Trophoblast cell (in vitro differentiated cells and primary cell): ENCODE results near the gene TSPO.

ENCODE experiments used
- DNase-seq, 2 donors: peaks; one replicate each; pipeline ENCODE4 v3.0.0-alpha.2; 2016
- H2AFZ ChIP-seq: 2 replicates; pipeline ENCODE4 v1.6.1; 2013; ENCODE audit warnings: low read length, moderate library complexity, mild to moderate bottlenecking; ENCODE audit not compliant: insufficient read depth, poor library complexity
- H2AK5ac ChIP-seq: 2 replicates; pipeline ENCODE4 v1.6.1; 2013; ENCODE audit warnings: mild to moderate bottlenecking, low read length
- H2BK120ac ChIP-seq: 2 replicates; pipeline ENCODE4 v1.6.1; 2013; ENCODE audit warnings: low read length, mild to moderate bottlenecking, moderate library complexity; ENCODE audit not compliant: insufficient read depth, poor library complexity
- H2BK12ac ChIP-seq: 2 replicates; pipeline ENCODE4 v1.6.1; 2013; ENCODE audit warnings: mild to moderate bottlenecking, low read length, moderate library complexity
- H2BK5ac ChIP-seq: 2 replicates; pipeline ENCODE4 v1.6.1; 2013; ENCODE audit warnings: low read length, low read depth, moderate library complexity, mild to moderate bottlenecking; ENCODE audit not compliant: poor library complexity
- H3K14ac ChIP-seq: 2 replicates; pipeline ENCODE4 v1.6.1; 2013; ENCODE audit warnings: mild to moderate bottlenecking, low read length
- H3K18ac ChIP-seq: 2 replicates; pipeline ENCODE4 v1.6.1; 2013; ENCODE audit warnings: mild to moderate bottlenecking, low read length
- H3K23ac ChIP-seq: 2 replicates; pipeline ENCODE4 v1.6.1; 2013; ENCODE audit warnings: low read length
- H3K27ac ChIP-seq: 2 replicates; pipeline ENCODE4 v1.5.1; 2013; ENCODE audit warnings: low read depth, mild to moderate bottlenecking, inconsistent platforms, low read length, moderate library complexity
- H3K27me3 ChIP-seq: 2 replicates; pipeline ENCODE4 v1.6.1; 2013; ENCODE audit warnings: inconsistent platforms, mild to moderate bottlenecking, low read length, moderate library complexity; ENCODE audit not compliant: insufficient read depth
- H3K36me3 ChIP-seq, 2 experiments: 1 replicate in 1 of 2; 2 replicates in 1 of 2; pipeline ENCODE4 v1.6.1; 2013; ENCODE audit warnings: low read length in 2 of 2, mild to moderate bottlenecking in 2 of 2, moderate library complexity in 1 of 2; ENCODE audit not compliant: insufficient read depth in 2 of 2, control insufficient read depth in 1 of 2
- H3K4ac ChIP-seq: 2 replicates; pipeline ENCODE4 v1.6.1; 2013; ENCODE audit warnings: low read depth, mild to moderate bottlenecking, low read length, moderate library complexity
- H3K4me1 ChIP-seq, 2 experiments: 1 replicate in 1 of 2; 2 replicates in 1 of 2; pipeline ENCODE4 v1.6.1; 2013; ENCODE audit warnings: low read length in 2 of 2, mild to moderate bottlenecking in 2 of 2, moderate library complexity in 1 of 2; ENCODE audit not compliant: insufficient read depth in 2 of 2, control insufficient read depth in 1 of 2
- H3K4me2 ChIP-seq: 2 replicates; pipeline ENCODE4 v1.6.1; 2013; ENCODE audit warnings: inconsistent platforms, mild to moderate bottlenecking, low read length, moderate library complexity
- H3K4me3 ChIP-seq: 2 replicates; pipeline ENCODE4 v1.5.1; 2013; ENCODE audit warnings: mild to moderate bottlenecking, low read depth, low read length, inconsistent platforms
- H3K79me1 ChIP-seq: one replicate; pipeline ENCODE4 v1.6.1; 2013; ENCODE audit warnings: low read length
- H3K79me2 ChIP-seq: 2 replicates; pipeline ENCODE4 v1.6.1; 2013; ENCODE audit warnings: low read length, mild to moderate bottlenecking; ENCODE audit not compliant: control insufficient read depth, insufficient read depth, poor library complexity
- H3K9ac ChIP-seq: 2 replicates; pipeline ENCODE4 v1.6.1; 2013; ENCODE audit warnings: mild to moderate bottlenecking, low read length
- H3K9me3 ChIP-seq: 2 replicates; pipeline ENCODE4 v1.6.1; 2013; ENCODE audit warnings: low read depth, mild to moderate bottlenecking, control low read depth, inconsistent platforms, low read length; ENCODE audit not compliant: insufficient read depth
- H4K12ac ChIP-seq: 2 replicates; pipeline ENCODE4 v1.6.1; 2013; ENCODE audit warnings: low read depth, mild to moderate bottlenecking, low read length, moderate library complexity
- H4K8ac ChIP-seq: 2 replicates; pipeline ENCODE4 v1.6.1; 2013; ENCODE audit warnings: low read depth, mild to moderate bottlenecking, low read length, moderate library complexity
- H4K91ac ChIP-seq: one replicate; pipeline ENCODE4 v1.6.1; 2013; ENCODE audit warnings: low read depth, mild to moderate bottlenecking, low read length, moderate library complexity
- WGBS: extraction: QIAGEN DNeasy Blood & Tissue Kit; methylation state at CpG from one replicate; pipeline ENCODE4 v1.1.7; 2013; ENCODE audit warnings: missing lambda C conversion rate; ENCODE audit not compliant: insufficient read length, insufficient coverage; ENCODE audit errors: extremely low coverage; 5-methylcytosine and 5-hydroxymethylcytosine counted together

Gene TSPO

GRCh38 chr22:43181321-43182076 lies 30.1 kb downstream of the TSPO start:
- WGBS = no CpG with 5 or more reads among the region's 13 CpGs
- Histone ChIP-seq H4K91ac (no peak overlapping the region), H3K36me3 (peaks cover 21 to 33% of the 10 kb centered on the region in 2 experiments), H3K4me1 (peaks cover 6 to 12% of the 10 kb centered on the region in 2 experiments), H2BK5ac (no peak overlapping the region), H3K27ac (no peak overlapping the region), H2BK12ac (no peak overlapping the region), H3K18ac (no peak overlapping the region), H3K27me3 (no peaks in the 10 kb centered on the region), H3K4me3 (no peak overlapping the region), H3K79me1 (peaks cover 2% of the 10 kb centered on the region), H3K79me2 (peaks cover 2% of the 10 kb centered on the region), H3K9me3 (peaks cover 2% of the 10 kb centered on the region), H3K9ac (no peak overlapping the region), H2BK120ac (no peak overlapping the region), H3K23ac (no peak overlapping the region), H4K12ac (no peak overlapping the region), H3K4me2 (no peak overlapping the region), H2AFZ (no peak overlapping the region), H3K4ac (no peak overlapping the region), H2AK5ac (no peak overlapping the region), H3K14ac (no peak overlapping the region), H4K8ac (no peak overlapping the region)
- DNase-seq = no peak

- Histone ChIP-seq H2AK5ac (no peak overlapping the region), H3K14ac (no peak overlapping the region), H3K79me2 (peaks cover 6% of the 10 kb centered on the region), H3K9me3 (peaks cover 2% of the 10 kb centered on the region), H3K4me3 (no peak overlapping the region), H3K9ac (no peak overlapping the region), H3K23ac (no peak overlapping the region), H3K4me2 (no peak overlapping the region), H4K8ac (no peak overlapping the region), H2BK5ac (no peak overlapping the region), H2BK120ac (no peak overlapping the region), H4K12ac (no peak overlapping the region), H3K18ac (no peak overlapping the region), H3K27ac (no peak overlapping the region), H3K27me3 (no peaks in the 10 kb centered on the region), H3K79me1 (peaks cover 5% of the 10 kb centered on the region), H2BK12ac (no peak overlapping the region), H3K4ac (no peak overlapping the region), H3K4me1 (peaks cover 6 to 12% of the 10 kb centered on the region in 2 experiments), H3K36me3 (peaks cover 21 to 33% of the 10 kb centered on the region in 2 experiments), H4K91ac (no peak overlapping the region), H2AFZ (no peak overlapping the region)
- WGBS = no CpG with 5 or more reads among the region's 10 CpGs
- no peak for DNase-seq
Observed at GRCh38 chr22:43182118-43182517, 30.8 kb downstream of the TSPO start.

DNA sequence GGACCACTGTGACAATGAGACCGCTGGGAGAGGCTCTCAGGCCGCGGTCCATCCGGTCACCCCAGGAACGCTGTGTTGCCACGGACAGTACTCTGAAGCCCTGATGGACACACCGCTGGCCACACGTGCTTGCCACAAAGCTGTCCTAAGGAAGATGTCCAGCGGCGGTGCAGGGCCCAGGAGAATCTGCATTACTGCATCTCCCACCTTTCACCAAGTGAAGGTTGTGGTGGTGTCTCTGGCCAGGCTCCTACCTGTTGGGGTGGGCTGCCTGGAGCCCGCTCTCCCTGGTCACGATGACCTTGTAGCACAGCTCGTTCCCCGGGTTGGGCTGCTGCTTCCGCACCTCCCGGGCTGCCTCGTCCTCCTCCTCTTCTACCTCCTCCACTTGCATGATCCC lies 31.4 kb downstream of the TSPO start:
- H2BK120ac ChIP-seq = no peak overlapping the region
- no peak overlapping the region for H3K4me2 ChIP-seq
- WGBS = no CpG with 5 or more reads among the region's 17 CpGs

DNA sequence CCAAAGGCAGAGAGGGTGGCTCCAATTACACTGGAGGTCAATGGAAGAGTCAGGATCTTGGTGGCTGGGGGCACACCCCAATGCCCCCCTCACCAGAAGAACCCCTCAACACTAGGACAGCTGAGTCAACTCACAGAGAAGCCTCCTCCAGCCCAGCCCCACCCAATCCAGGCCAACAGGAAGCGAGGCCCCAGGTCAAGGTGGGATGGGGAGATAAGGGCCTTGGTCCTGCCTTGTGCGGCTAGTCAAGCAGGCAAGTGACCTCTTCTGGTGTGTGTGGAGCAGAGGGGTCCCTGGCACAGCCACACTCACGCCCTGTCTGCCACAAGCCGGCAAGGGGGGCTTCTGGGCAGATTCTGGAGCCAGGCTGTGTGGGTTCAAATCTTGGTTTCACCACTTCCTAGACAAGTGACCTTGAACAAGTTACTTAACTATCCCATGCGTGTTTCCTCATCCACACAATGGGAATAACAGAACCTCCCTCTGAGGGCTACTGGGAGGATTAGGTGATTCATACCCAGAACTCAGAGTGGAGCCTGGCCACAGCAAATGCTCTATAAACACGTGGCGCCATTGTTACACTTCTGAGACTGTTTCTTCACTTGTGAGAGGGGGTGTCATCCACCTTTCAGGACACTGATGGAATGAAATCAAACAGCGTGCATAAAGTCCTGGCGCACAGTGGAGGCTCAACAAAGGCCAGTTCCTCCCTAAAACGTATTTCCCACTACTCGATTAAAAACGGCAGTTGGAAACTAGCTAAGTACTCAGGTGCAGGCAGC lies 32.3 kb downstream of the TSPO start:
- H3K18ac ChIP-seq = no peak overlapping the region
- H2AFZ ChIP-seq = no peak overlapping the region
- no peak overlapping the region for H2BK5ac ChIP-seq
- peaks cover 9% of the 10 kb centered on the region for H3K79me2 ChIP-seq
- H3K4ac ChIP-seq = no peak overlapping the region
- H4K91ac ChIP-seq = no peak overlapping the region
- DNase-seq = no peak
- H4K12ac ChIP-seq = no peak overlapping the region
- WGBS = no CpG with 5 or more reads among the region's 12 CpGs
- H4K8ac ChIP-seq = no peak overlapping the region
- H3K36me3 ChIP-seq = peaks cover 21 to 27% of the 10 kb centered on the region in 2 experiments
- no peak overlapping the region for H3K9ac ChIP-seq
- no peak overlapping the region for H3K4me3 ChIP-seq
- no peak overlapping the region for H2BK12ac ChIP-seq
- H3K27me3 ChIP-seq = no peaks in the 10 kb centered on the region
- H2AK5ac ChIP-seq = no peak overlapping the region
- H3K9me3 ChIP-seq = peaks cover 2% of the 10 kb centered on the region
- no peak overlapping the region for H2BK120ac ChIP-seq
- no peak overlapping the region for H3K4me2 ChIP-seq
- peaks cover 9% of the 10 kb centered on the region for H3K79me1 ChIP-seq
- H3K4me1 ChIP-seq = peaks cover 6 to 12% of the 10 kb centered on the region in 2 experiments
- H3K27ac ChIP-seq = no peak overlapping the region
- H3K23ac ChIP-seq = no peak overlapping the region
- H3K14ac ChIP-seq = no peak overlapping the region

More for the DNA sequence above, 31.4 kb downstream of the TSPO start:
- DNase-seq = no peak
- no peak overlapping the region for H3K23ac ChIP-seq
- peaks cover 2% of the 10 kb centered on the region for H3K9me3 ChIP-seq
- H2AK5ac ChIP-seq = no peak overlapping the region
- H3K27ac ChIP-seq = no peak overlapping the region
- no peak overlapping the region for H4K8ac ChIP-seq
- no peak overlapping the region for H4K12ac ChIP-seq
- H4K91ac ChIP-seq = no peak overlapping the region
- no peak overlapping the region for H3K18ac ChIP-seq
- no peak overlapping the region for H2BK5ac ChIP-seq
- H3K4me1 ChIP-seq = peaks cover 6 to 12% of the 10 kb centered on the region in 2 experiments
- peaks cover 7% of the 10 kb centered on the region for H3K79me2 ChIP-seq
- H2AFZ ChIP-seq = no peak overlapping the region
- peaks cover 21 to 30% of the 10 kb centered on the region in 2 experiments for H3K36me3 ChIP-seq
- H3K9ac ChIP-seq = no peak overlapping the region
- H3K4ac ChIP-seq = no peak overlapping the region
- H3K79me1 ChIP-seq = peaks cover 7% of the 10 kb centered on the region
- H3K4me3 ChIP-seq = no peak overlapping the region
- no peaks in the 10 kb centered on the region for H3K27me3 ChIP-seq
- H2BK12ac ChIP-seq = no peak overlapping the region
- no peak overlapping the region for H3K14ac ChIP-seq
